ENCODE results near the gene PPM1L.

PPM1L gene

DNA sequence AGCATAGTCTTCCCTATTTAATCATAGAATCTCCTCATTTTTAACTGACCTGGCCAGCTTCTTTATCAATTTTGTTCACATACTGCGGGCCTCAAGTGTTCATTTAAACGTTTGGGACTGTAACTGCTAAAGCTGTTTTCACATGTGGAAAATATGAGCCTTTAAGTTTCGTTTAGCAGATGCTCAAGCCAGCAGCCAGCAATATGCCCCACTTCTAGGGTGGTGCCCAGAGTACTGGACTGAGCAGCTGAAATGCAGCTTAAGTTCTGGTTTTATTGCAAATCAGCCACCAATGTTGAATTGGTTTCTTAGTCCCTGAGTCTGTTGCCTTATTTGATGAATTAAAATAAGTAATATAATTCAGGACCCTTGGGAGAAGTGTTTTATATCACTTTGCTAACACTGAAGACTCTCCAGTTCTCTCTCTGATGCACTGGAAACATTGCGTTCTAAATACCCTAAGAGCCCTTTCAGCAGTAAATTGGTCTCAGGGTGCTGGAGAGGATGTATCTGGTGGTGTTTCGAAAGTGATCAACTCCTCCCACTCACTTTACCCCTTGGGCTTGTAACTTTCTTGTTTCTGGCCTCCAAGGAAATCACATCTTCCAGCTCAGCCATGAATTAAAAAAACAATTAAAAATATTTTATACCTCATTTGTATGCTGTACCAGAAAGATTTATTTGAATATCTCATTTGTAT, 287.5 kb downstream of the PPM1L start:
- no peak for DNase-seq (ENCODE audit: low read depth)

- DNase-seq (ENCODE audit: low read depth): no peak
Measured at GRCh38 chr3:161049683-161050248, 293.7 kb downstream of the PPM1L start.

GRCh38 chr3:161050935-161051334, 294.9 kb downstream of the PPM1L start:
- no peak for DNase-seq (ENCODE audit: low read depth)

- DNase-seq (ENCODE audit: low read depth): no peak
Measured at GRCh38 chr3:161051856-161052255, 295.8 kb downstream of the PPM1L start.

DNA sequence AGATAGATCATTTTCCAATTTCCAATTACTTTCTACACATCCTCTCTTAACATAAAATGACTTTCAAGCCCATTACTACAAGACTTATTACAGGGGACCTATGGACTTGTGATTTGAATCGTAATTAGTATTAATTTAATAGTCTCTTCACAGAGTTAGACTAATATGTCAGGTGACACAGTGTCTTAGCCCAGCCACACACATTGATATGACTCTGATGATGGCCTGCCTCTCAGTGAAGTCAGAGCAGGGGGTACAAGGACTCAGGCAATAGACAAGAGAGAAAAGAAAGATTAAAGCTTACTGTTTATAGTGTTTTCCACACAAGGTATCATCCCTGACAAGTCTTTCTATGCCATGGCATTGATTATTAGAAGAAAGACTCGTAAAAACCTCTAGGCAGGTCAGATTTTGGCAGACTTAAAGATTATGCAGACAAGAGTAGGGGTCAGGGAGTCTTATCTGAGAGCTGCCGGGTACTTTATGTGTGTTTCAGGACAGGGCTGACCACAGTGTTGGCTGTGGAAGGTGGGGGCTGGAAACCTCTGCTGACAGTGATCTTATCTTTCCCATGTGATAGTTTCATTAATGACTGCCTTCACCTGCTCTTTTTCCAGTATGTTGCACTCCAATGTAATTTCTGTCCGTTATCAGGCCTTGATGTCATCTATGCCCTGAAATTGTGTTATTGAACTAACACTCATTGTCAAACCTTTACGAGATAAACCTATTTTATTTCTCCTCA, 299.0 kb downstream of the PPM1L start:
- DNase-seq (ENCODE audit: low read depth): no peak

GRCh38 chr3:161064413-161064812, 308.4 kb downstream of the PPM1L start:
- DNase-seq (ENCODE audit: low read depth): no peak

GRCh38 chr3:161066930-161067329, 310.9 kb downstream of the PPM1L start:
- DNase-seq (ENCODE audit: low read depth): no peak

DNA sequence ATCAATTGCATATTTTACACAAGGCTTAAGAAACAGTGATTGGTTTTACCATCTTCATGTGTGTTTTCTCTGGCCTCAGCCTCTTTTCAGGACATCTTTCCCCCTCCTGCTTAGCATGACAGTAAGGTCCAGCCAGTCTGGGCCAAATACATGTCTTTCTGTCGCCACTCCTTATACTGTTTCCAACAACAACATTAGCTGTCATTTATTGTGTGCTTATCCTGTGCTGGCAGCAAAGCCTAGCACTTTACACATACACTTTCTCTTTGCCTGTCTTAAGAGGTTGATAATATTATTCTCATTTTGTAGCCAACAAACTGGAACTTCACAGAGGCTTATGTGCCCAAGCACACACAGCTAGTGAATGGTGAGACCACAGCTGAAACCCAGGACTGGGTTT, 311.3 kb downstream of the PPM1L start:
- DNase-seq (ENCODE audit: low read depth): no peak

DNA sequence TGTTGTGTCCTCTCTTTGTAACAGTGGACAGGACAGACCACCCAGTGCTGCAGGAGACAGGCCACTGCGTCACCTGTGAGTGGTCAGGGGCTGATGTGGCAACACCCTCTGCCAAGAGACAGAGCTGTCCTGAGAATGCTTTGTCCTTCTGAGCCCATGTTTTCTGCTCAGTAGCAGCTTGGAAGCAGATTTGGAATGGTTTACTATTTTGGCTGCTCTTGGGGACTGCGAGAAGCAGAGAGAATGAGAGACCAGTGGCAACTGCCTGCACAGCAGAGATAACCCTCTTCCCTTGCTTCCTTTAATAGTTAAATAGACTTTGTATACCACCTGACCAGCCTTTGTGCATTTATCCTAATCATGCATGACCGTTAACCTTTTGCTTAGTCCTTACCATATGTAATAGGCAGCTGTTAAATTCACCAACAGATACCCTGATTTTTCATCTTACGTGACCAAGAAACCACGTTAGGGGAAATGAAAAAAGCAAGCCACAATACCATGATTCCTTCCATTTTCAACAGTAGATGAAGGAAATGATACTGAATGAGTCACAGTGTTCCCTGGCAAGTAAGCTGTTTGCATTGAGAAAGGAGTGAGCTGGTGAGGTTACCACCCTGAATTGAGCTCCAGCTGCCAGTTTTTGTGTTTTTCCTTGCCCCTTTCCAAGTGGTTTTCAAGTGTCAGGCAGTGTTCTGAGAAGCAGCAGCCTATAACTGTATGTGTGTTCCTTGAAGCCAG, 313.6 kb downstream of the PPM1L start:
- DNase-seq (ENCODE audit: low read depth): no peak

DNA sequence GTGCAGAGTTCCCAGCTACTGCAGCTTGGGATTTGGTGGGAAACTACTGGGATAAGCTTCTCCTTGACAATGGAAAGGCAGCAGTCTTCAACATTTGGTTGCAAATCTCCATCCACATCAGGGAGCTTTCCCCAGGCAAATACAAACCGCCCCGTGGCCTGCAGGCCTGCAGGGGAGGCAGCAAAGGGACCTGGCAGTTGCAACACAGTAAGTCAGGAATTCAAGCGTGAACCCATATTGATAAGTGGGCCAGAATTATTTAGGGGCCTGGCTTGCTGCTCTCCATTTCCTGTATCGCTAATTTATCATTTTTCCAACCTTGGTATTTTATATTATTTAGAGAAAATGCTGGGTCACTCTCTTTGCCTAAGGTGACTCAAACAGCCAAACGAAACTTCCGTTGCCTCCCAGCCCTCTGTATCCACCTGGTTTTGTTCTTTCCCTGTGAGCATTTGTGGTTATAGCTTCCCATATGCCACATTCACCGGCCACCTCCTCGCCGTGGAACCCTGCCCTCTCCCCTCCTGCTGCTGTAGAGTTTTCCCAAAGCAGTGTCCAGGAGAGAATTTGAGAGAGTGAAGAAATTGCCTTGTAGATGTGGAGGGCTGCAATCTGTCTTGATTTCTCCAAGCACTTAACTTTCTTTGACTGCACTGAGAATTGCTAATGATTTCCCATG, 314.4 kb downstream of the PPM1L start:
- DNase-seq (ENCODE audit: low read depth): no peak

- DNase-seq (ENCODE audit: low read depth): no peak
Measured at GRCh38 chr3:161070980-161071663, 315.1 kb downstream of the PPM1L start.

GRCh38 chr3:161072211-161072621, 316.2 kb downstream of the PPM1L start:
- DNase-seq (ENCODE audit: low read depth): no peak

GRCh38 chr3:161072751-161073150, 316.7 kb downstream of the PPM1L start:
- DNase-seq (ENCODE audit: low read depth): no peak

- DNase-seq (ENCODE audit: low read depth): no peak
Measured at GRCh38 chr3:161073181-161073580, 317.1 kb downstream of the PPM1L start.

DNA sequence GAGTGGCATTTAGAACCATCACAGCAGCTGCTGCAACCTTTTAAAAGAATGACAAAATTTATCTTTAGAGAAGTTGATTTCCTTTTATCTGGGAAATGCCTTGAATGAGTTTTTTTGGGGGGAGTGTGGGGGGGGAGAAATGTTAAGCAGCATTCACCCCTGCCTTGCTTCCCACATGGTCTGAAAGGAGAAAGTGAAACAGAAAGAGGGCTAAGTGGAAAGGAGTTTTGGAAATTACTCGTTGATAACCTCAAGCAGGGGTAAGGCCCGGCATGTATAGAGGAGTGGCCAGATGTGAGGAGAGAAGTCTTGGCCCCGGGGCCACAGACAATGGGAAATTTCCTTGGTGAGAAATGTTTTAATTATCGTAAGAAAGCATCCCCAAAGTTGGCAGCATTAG, 325.6 kb downstream of the PPM1L start:
- no peak for DNase-seq (ENCODE audit: low read depth)

GRCh38 chr3:161082063-161082462, 326.0 kb downstream of the PPM1L start:
- no peak for DNase-seq (ENCODE audit: low read depth)

GRCh38 chr3:161083131-161083530, 327.1 kb downstream of the PPM1L start:
- DNase-seq (ENCODE audit: low read depth): no peak

GRCh38 chr3:161084277-161084676, 328.2 kb downstream of the PPM1L start:
- no peak for DNase-seq (ENCODE audit: low read depth)

DNA sequence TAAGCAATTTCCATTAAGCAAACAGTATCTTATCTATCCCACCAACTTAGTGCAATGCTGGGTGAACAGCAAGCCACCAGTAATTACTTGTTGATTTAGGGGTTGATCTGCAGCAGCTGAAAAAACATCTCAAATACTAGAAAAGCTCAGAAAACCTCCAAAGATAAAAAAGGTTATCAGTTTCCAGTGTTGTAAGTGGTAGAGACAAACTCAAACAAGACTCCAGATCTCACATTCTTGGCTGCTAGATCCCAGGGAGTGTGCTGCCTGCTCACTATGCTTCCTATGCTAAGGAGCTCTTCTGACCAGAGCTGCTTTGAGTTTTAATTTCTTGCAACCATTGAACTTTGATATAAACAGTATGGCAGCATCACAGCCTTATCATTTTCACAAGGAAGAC, 337.9 kb downstream of the PPM1L start:
- no peak for DNase-seq (ENCODE audit: low read depth)

DNA sequence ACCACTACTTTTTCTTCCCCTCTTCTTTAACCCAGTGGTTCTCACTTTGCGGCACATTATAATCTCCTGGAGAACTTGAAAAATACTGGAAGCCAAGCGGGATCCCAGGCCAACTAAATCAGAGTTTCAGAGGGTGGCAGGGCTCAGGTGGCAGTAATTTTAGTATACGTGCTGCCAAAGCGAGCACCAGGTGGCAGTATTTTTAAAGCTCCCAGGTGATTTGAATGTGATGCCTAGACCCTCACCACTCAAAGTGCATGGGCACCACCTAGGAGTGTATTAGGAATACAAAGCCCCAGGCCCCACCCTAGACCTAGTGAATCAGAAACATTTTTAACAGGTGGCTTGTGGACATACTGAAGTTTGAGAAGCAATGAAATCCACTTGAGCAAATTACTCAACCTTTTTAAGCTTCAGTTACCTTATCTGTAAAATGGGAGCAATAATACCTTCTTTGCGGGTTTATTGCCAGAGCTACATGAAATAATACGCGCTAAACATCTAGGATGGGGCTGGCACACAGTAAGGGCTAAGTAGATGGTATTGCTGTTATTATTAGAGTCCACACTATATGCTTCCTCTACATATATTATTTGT, 340.8 kb downstream of the PPM1L start:
- DNase-seq (ENCODE audit: low read depth): no peak

GRCh38 chr3:161100994-161101393, 345.0 kb downstream of the PPM1L start:
- DNase-seq (ENCODE audit: low read depth): no peak

Data from activated T-helper 9 cell treated with anti-CD3 and anti-CD28 coated beads, Interleukin-2, amount 50 U/mL, for 16 hours (primary cell).